ENCODE data around the gene CCDC89.

Gene CCDC89

GRCh38 chr11:85652786-85653447 is 33.1 kb downstream of the CCDC89 start:
- DNase-seq (ENCODE audit: low read depth) = no peak

- no peak for DNase-seq (ENCODE audit: low read depth)
Observed at GRCh38 chr11:85651118-85651517, 34.9 kb downstream of the CCDC89 start.

- DNase-seq (ENCODE audit: low read depth) = peak; percentile 82
Observed at GRCh38 chr11:85647604-85648299, 38.2 kb downstream of the CCDC89 start, which contains the start of gene TMEM126A. Gene TMEM126A, plus strand, starts transcription at chr11:85647967. Its CDS starts 2,289 bp downstream, at chr11:85650256.

GRCh38 chr11:85647078-85647477 is 38.9 kb downstream of the CCDC89 start:
- no peak for DNase-seq (ENCODE audit: low read depth)

GRCh38 chr11:85643191-85643614 is 42.8 kb downstream of the CCDC89 start:
- no peak for DNase-seq (ENCODE audit: low read depth)

- no peak for DNase-seq (ENCODE audit: low read depth)
Observed at GRCh38 chr11:85634747-85635146, 51.2 kb downstream of the CCDC89 start.

All from stimulated activated CD8-positive, alpha-beta memory T cell treated with anti-CD3 and anti-CD28 coated beads, Interleukin-12 subunit alpha, Interleukin-12 subunit beta, amount 100 ng/mL, for 4 hours (primary cell).